Memory B cell (primary cell): ENCODE data around the gene ZNF37A.
"Not testable (repeated sequence)": the region's sequence is repeated elsewhere in the genome, so short reads cannot be mapped to it uniquely, and the experiment has no call there.

Experiments
- ATAC-seq: fragments of 150-1000 bp; cut with Tn5 transposase; 2 replicates; pipeline ENCODE4 v1.10.0; 2021; ENCODE audit warnings: low read depth, mild to moderate bottlenecking, moderate library complexity
- DNase-seq, 2 donors: peaks; one replicate each; pipeline ENCODE4 v3.0.0; 2022; ENCODE audit warnings: low spot score in 2 of 2
- H3K27ac Mint-ChIP-seq: one replicate; pipeline ENCODE4 v1.8.0; 2022; ENCODE audit warnings: mild to moderate bottlenecking, moderate library complexity, mixed read lengths
- H3K27me3 Mint-ChIP-seq: one replicate; pipeline ENCODE4 v1.8.0; 2022; ENCODE audit warnings: mixed read lengths
- H3K36me3 Mint-ChIP-seq: one replicate; pipeline ENCODE4 v1.8.0; 2022; ENCODE audit warnings: mild to moderate bottlenecking, mixed read lengths
- H3K4me1 Mint-ChIP-seq: one replicate; pipeline ENCODE4 v1.8.0; 2022; ENCODE audit warnings: mixed read lengths
- H3K4me3 Mint-ChIP-seq: one replicate; pipeline ENCODE4 v1.8.0; 2022; ENCODE audit warnings: mild to moderate bottlenecking, moderate library complexity, mixed read lengths
- H3K9me3 Mint-ChIP-seq: one replicate; pipeline ENCODE4 v1.8.0; 2022; ENCODE audit warnings: mixed read lengths

ZNF37A gene

GRCh38 chr10:38094158-38094926 is at the start of gene ZNF37A:
TSS of gene ZNF37A (plus strand) at chr10:38094337. CDS start at chr10:38096618, 2,281 bp downstream.
- peaks cover 20% of the 10 kb centered on the region for H3K36me3 Mint-ChIP-seq

DNA sequence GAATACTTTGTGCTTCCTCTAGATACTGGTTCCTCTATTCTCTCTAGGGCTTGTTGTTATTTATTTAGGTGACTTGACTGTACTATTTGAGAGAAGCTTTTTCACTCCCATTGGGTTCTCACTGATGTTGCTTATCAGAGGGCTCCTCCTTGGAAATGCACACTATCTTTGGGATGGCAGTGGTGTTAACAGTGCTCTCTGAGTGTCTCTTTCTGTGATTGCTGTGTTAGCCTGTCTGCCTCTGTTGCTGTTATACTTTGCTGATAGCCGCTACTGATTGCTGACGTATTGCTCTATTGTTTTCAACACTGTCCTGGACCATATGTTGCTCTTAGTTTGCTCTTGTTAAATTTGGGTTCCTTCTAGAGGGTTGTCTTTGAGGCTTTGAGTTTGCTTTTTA is 49.0 kb upstream of the ZNF37A start:
- H3K36me3 Mint-ChIP-seq: peaks cover 51% of the 10 kb centered on the region
- no peak overlapping the region for H3K27ac Mint-ChIP-seq
- no peak for ATAC-seq
- H3K4me3 Mint-ChIP-seq: no peak overlapping the region
- peaks cover 21% of the 10 kb centered on the region for H3K4me1 Mint-ChIP-seq
- H3K9me3 Mint-ChIP-seq: peaks cover 4% of the 10 kb centered on the region
- no peak for DNase-seq
- H3K27me3 Mint-ChIP-seq: no peaks in the 10 kb centered on the region

More at GRCh38 chr10:38094158-38094926, at the start of gene ZNF37A:
- Mint-ChIP-seq H3K27ac (peak within 1 kb of the TSS; percentile 89), H3K27me3 (no peaks in the 10 kb centered on the region), H3K9me3 (peaks cover 5% of the 10 kb centered on the region), H3K4me1 (peaks cover 13% of the 10 kb centered on the region), H3K4me3 (peak within 1 kb of the TSS; percentile 87)
- ATAC-seq: peak; percentile 96
- DNase-seq: peak; percentile 73 to 75

GRCh38 chr10:38047666-38048065 is 46.5 kb upstream of the ZNF37A start:
- peaks cover 51% of the 10 kb centered on the region for H3K36me3 Mint-ChIP-seq
- DNase-seq (no peak), ATAC-seq (no peak)
- H3K27ac Mint-ChIP-seq: no peak overlapping the region
- H3K27me3 Mint-ChIP-seq: no peaks in the 10 kb centered on the region
- peaks cover 8% of the 10 kb centered on the region for H3K9me3 Mint-ChIP-seq
- H3K4me3 Mint-ChIP-seq: no peak overlapping the region
- H3K4me1 Mint-ChIP-seq: peaks cover 14% of the 10 kb centered on the region

- Mint-ChIP-seq H3K9me3 (peaks cover 22% of the 10 kb centered on the region), H3K4me1 (peaks cover 8% of the 10 kb centered on the region), H3K4me3 (no peak overlapping the region), H3K36me3 (peaks cover 62% of the 10 kb centered on the region), H3K27ac (no peak overlapping the region), H3K27me3 (no peaks in the 10 kb centered on the region)
- ATAC-seq: no peak
- DNase-seq: no peak
Observed at GRCh38 chr10:38050212-38050611, 43.9 kb upstream of the ZNF37A start.

GRCh38 chr10:38054361-38054797 is 39.8 kb upstream of the ZNF37A start:
- H3K27ac Mint-ChIP-seq: no peak overlapping the region
- H3K9me3 Mint-ChIP-seq: peaks cover 20% of the 10 kb centered on the region
- no peaks in the 10 kb centered on the region for H3K27me3 Mint-ChIP-seq
- DNase-seq (no peak), ATAC-seq (no peak)
- peaks cover 77% of the 10 kb centered on the region for H3K36me3 Mint-ChIP-seq
- H3K4me1 Mint-ChIP-seq: peaks cover 2% of the 10 kb centered on the region
- H3K4me3 Mint-ChIP-seq: no peak overlapping the region

DNA sequence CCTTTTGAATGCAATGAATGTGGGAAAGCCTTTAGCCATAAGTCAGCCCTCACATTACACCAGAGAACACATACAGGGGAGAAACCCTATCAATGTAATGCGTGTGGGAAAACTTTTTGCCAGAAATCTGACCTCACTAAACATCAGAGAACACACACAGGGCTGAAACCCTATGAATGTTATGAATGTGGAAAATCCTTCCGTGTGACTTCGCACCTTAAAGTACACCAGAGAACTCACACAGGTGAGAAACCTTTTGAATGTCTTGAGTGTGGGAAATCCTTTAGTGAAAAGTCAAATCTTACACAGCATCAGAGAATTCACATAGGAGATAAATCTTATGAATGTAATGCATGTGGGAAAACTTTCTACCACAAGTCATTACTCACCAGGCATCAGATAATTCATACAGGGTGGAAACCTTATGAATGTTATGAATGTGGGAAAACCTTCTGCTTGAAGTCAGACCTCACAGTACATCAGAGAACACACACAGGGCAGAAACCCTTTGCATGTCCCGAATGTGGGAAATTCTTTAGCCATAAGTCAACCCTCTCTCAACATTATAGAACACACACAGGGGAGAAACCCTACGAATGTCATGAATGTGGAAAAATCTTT is 38.8 kb upstream of the ZNF37A start:
- Mint-ChIP-seq H3K36me3 (peaks cover 75% of the 10 kb centered on the region), H3K9me3 (peaks cover 23% of the 10 kb centered on the region)
- not testable (repeated sequence) for H3K4me3 Mint-ChIP-seq, H3K27ac Mint-ChIP-seq, H3K27me3 Mint-ChIP-seq, ATAC-seq, H3K4me1 Mint-ChIP-seq, DNase-seq

DNA sequence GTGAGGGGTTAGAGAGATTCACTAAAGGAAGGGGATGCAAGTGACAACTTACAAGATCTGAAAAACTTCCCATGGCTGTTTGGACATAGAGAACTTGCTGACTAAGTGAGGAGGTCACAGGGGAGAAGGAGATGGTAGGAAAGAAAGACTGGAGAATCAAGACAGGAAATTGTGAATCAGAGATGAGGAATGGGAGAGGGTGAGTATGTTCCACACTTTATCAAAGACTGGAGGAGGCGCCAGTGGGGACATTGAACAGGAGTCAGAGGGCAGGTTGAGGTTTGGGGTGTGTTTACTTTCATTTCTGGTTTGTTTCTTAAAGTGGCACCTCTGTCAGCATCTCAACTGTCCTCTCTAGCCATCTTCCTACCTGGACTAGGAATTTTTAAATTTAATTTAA is 24.5 kb upstream of the ZNF37A start:
- not testable (repeated sequence) for ATAC-seq, H3K27me3 Mint-ChIP-seq, H3K9me3 Mint-ChIP-seq, H3K27ac Mint-ChIP-seq, DNase-seq, H3K4me3 Mint-ChIP-seq, H3K36me3 Mint-ChIP-seq
- peaks cover 14% of the 10 kb centered on the region for H3K4me1 Mint-ChIP-seq

DNA sequence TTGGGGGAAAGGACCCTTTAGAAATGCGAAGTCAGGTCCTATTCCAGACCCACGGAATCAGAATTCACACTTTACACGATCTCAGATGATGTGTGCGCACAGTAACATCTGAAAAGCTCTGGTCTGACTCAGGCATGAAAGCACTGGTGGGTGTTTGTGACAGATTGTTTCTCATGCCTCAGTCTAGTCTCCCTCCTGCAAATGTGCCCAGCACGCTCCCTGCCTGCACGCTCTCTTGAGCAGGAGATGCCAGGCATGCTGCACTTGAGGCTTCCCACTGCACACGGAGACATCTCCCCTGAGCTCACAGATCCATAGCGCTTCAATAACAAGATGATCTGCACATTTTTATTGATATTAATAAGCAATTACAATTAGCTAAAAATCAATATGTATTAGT is 23.6 kb upstream of the ZNF37A start:
- peaks cover 14% of the 10 kb centered on the region for H3K4me1 Mint-ChIP-seq
- H3K36me3 Mint-ChIP-seq: peaks cover 7% of the 10 kb centered on the region
- H3K27me3 Mint-ChIP-seq: peaks cover 2% of the 10 kb centered on the region
- no peak overlapping the region for H3K27ac Mint-ChIP-seq
- peaks cover 11% of the 10 kb centered on the region for H3K9me3 Mint-ChIP-seq
- DNase-seq: no peak
- no peak overlapping the region for H3K4me3 Mint-ChIP-seq
- ATAC-seq: no peak

- Mint-ChIP-seq H3K4me3 (no peak overlapping the region), H3K27me3 (peaks cover 2% of the 10 kb centered on the region), H3K9me3 (peaks cover 19% of the 10 kb centered on the region), H3K4me1 (peaks cover 7% of the 10 kb centered on the region), H3K36me3 (peaks cover 7% of the 10 kb centered on the region), H3K27ac (no peak overlapping the region)
- DNase-seq (no peak), ATAC-seq (no peak)
Observed at GRCh38 chr10:38072552-38072951, 21.6 kb upstream of the ZNF37A start.

GRCh38 chr10:38076687-38077086 is 17.4 kb upstream of the ZNF37A start:
- DNase-seq: no peak
- peaks cover 6% of the 10 kb centered on the region for H3K36me3 Mint-ChIP-seq
- ATAC-seq: no peak
- H3K27me3 Mint-ChIP-seq: no peaks in the 10 kb centered on the region
- no peak overlapping the region for H3K4me3 Mint-ChIP-seq
- H3K9me3 Mint-ChIP-seq: peaks cover 19% of the 10 kb centered on the region
- no peak overlapping the region for H3K27ac Mint-ChIP-seq
- peaks cover 4% of the 10 kb centered on the region for H3K4me1 Mint-ChIP-seq

GRCh38 chr10:38093318-38093717 is 819 bp upstream of the ZNF37A start:
- Mint-ChIP-seq H3K27ac (peak overlapping the region; percentile 89), H3K36me3 (peaks cover 14% of the 10 kb centered on the region), H3K4me3 (peak overlapping the region; percentile 87), H3K4me1 (peaks cover 13% of the 10 kb centered on the region)
- not testable (repeated sequence) for DNase-seq, ATAC-seq, H3K9me3 Mint-ChIP-seq, H3K27me3 Mint-ChIP-seq

DNA sequence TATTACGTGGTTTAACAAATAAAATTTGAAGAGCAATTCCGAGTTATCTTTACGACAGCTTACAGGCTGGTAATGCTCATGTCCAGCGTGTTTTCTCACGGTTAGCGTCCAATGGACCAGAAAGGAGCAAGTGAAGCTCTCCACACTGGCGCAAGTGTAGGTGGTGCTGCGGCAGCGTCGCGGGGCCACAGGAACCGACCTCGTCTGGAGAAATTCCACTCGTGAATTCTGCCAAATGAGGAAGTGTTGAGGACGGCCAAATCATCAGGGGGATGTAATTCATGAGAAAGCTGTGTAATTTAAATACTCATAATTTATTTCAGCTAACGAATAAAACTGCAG is 350 bp upstream of the ZNF37A start:
- Mint-ChIP-seq H3K4me3 (peak overlapping the region; percentile 87), H3K36me3 (peaks cover 16% of the 10 kb centered on the region), H3K27ac (peak overlapping the region; percentile 89), H3K9me3 (peaks cover 2% of the 10 kb centered on the region), H3K27me3 (no peaks in the 10 kb centered on the region), H3K4me1 (peaks cover 13% of the 10 kb centered on the region)
- DNase-seq (no peak), ATAC-seq (peak; percentile 5)

GRCh38 chr10:38094927-38095574 is 914 bp downstream of the ZNF37A start:
- peaks cover 27% of the 10 kb centered on the region for H3K36me3 Mint-ChIP-seq
- no peak for DNase-seq
- H3K27ac Mint-ChIP-seq: peak overlapping the region; percentile 89
- no peak for ATAC-seq
- peaks cover 13% of the 10 kb centered on the region for H3K4me1 Mint-ChIP-seq
- peak overlapping the region; percentile 87 for H3K4me3 Mint-ChIP-seq
- peaks cover 5% of the 10 kb centered on the region for H3K9me3 Mint-ChIP-seq
- no peaks in the 10 kb centered on the region for H3K27me3 Mint-ChIP-seq

GRCh38 chr10:38102880-38103279 is 8.7 kb downstream of the ZNF37A start:
- Mint-ChIP-seq H3K4me1 (peaks cover 3% of the 10 kb centered on the region), H3K9me3 (peaks cover 23% of the 10 kb centered on the region), H3K36me3 (peaks cover 73% of the 10 kb centered on the region), H3K27ac (peak overlapping the region; percentile 63), H3K27me3 (no peaks in the 10 kb centered on the region), H3K4me3 (no peak overlapping the region)
- ATAC-seq (no peak), DNase-seq (no peak)
